ENCODE data around the gene USF1. TPM values are rescaled to one million over a fixed set of nuclear protein-coding genes. Genes with fewer than 3 reads are reported as not detected.

Gene USF1
- total RNA-seq, 1 donor from 2014 or later = 31.7 TPM

DNA sequence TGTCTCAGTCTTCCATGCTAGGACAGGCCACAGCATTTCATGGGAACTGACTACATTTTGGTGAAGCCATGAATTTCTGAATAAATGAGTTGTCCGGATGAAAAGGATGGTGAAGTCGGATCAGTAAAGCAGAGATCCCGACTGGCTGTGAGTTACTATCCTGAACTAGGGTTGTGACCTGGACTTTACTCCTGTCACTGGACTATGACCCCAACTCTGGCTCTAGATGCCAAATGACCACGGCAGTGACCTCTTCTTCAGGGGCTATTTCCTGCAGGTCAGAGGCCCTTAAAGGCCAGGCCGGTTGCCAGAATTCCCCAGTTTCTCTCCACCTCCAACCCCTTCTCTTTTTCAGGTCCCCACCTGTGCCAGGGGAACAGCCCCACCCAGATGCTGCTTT lies 45.3 kb upstream of the USF1 start:
- no peak overlapping the region for H3K27ac ChIP-seq (replicated peaks)
- intact Hi-C loops (cut with micrococcal nuclease) = no loop called here
- H3K36me3 ChIP-seq = no peaks in the 10 kb centered on the region
- H3K4me1 ChIP-seq = peaks cover 2% of the 10 kb centered on the region
- no peaks in the 10 kb centered on the region for H3K9me3 ChIP-seq (replicated peaks)
- no peak overlapping the region for H3K4me3 ChIP-seq
- H3K27me3 ChIP-seq (ENCODE audit: low read depth) = peaks cover 8% of the 10 kb centered on the region
- DNase-seq = no peak
- TF ChIP-seq, protein P1, sequence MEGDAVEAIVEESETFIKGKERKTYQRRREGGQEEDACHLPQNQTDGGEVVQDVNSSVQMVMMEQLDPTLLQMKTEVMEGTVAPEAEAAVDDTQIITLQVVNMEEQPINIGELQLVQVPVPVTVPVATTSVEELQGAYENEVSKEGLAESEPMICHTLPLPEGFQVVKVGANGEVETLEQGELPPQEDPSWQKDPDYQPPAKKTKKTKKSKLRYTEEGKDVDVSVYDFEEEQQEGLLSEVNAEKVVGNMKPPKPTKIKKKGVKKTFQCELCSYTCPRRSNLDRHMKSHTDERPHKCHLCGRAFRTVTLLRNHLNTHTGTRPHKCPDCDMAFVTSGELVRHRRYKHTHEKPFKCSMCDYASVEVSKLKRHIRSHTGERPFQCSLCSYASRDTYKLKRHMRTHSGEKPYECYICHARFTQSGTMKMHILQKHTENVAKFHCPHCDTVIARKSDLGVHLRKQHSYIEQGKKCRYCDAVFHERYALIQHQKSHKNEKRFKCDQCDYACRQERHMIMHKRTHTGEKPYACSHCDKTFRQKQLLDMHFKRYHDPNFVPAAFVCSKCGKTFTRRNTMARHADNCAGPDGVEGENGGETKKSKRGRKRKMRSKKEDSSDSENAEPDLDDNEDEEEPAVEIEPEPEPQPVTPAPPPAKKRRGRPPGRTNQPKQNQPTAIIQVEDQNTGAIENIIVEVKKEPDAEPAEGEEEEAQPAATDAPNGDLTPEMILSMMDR (IDR thresholded peaks at IDR 0.05; ENCODE audit: borderline replicate concordance) = no peak

DNA sequence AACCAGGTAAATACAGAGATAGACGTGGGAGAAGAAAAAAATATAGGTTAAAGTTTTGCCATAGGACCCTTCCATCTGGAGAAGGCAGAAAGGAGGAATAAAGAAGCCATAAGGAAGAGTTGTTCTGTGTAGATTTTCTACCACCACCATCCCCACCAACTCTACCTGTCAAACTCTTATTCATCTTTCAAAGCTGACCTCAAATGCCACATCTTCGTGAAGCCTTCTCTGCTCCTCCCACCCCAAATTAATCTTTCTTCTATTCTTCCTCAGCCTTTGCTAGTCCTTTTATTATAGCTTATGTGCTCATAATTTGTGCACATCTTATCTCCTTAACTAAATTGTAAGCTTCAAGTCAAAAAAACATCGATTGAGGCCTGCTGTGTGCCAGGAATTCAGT lies 44.8 kb upstream of the USF1 start:
- no peaks in the 10 kb centered on the region for H3K36me3 ChIP-seq
- TF ChIP-seq, protein P1 (IDR thresholded peaks at IDR 0.05; ENCODE audit: borderline replicate concordance) = no peak
- H3K9me3 ChIP-seq (replicated peaks) = no peaks in the 10 kb centered on the region
- no peak for DNase-seq
- intact Hi-C loops (cut with micrococcal nuclease) = no loop called here
- H3K27ac ChIP-seq (replicated peaks) = no peak overlapping the region
- no peak overlapping the region for H3K4me3 ChIP-seq
- no peaks in the 10 kb centered on the region for H3K4me1 ChIP-seq
- H3K27me3 ChIP-seq (ENCODE audit: low read depth) = peaks cover 8% of the 10 kb centered on the region

DNA sequence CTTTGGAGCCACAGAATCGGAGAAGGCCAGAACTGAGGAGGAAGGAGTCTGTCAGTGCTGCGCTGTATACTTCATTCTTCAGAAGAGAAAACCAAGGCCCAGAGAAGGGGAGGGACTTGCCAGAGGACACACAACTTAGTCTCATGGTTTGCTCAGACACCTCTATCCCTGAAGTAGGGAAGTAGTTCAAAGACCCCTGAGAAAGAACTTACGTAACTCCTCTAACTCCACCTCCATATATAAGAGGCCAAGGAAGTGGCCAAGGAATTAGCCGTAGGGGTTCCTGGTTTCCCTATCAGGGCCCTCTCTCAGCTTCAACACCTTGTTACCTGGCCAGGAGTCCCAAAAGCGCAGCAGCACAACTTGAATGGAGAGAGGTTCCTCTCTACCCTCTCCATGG lies 44.2 kb upstream of the USF1 start:
- Histone ChIP-seq H3K27me3 (ENCODE audit: low read depth) (peaks cover 8% of the 10 kb centered on the region), H3K36me3 (no peaks in the 10 kb centered on the region), H3K4me1 (no peaks in the 10 kb centered on the region), H3K27ac (replicated peaks) (no peak overlapping the region), H3K4me3 (no peak overlapping the region), H3K9me3 (replicated peaks) (no peaks in the 10 kb centered on the region)
- TF ChIP-seq, protein P1 (IDR thresholded peaks at IDR 0.05; ENCODE audit: borderline replicate concordance) = no peak
- intact Hi-C loops (cut with micrococcal nuclease) = no loop called here
- DNase-seq = no peak

DNA sequence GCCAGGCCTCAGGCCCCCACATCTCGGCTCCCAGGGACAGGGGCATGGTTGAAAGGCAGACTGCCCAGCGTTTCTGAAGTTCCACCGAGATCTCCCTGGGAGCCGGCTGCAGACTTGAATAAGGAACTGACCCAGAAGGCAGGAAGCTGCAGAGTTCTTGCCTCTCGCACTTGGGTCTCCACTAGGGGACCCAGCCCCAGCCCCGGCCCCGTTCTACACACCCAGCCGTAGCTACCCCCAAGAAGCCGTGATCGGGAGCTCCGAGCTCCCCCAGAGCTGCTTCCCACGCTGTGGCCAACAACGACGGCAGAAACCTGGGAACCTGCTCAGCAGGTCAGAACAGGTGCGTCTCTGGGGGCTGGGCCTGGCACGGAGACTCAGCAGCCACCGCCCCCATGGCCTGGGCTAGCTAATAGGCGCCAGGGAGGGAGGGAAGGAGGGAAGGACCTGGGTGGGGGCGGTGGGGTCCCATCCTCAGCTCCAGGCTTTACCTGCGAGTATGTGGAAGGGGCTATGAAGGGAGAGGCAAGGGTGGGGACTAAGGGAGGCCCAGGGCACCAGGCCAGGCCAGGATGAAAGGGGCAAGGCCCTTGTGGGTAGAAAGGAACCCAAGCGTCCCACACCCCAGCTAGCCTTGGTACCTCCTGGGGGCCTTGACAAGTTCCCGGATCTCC lies 43.6 kb upstream of the USF1 start, which contains the start of gene NECTIN4:
TSS of gene NECTIN4 (minus strand) at position 308 of the 674 bp plus-strand sequence. CDS start at position 46, 262 bp downstream.
- no peaks in the 10 kb centered on the region for H3K9me3 ChIP-seq (replicated peaks)
- TF ChIP-seq, protein P1 (IDR thresholded peaks at IDR 0.05; ENCODE audit: borderline replicate concordance) = no peak
- H3K36me3 ChIP-seq = no peaks in the 10 kb centered on the region
- peaks cover 8% of the 10 kb centered on the region for H3K27me3 ChIP-seq (ENCODE audit: low read depth)
- intact Hi-C loops (cut with micrococcal nuclease) = no loop called here
- H3K27ac ChIP-seq (replicated peaks) = no peak within 1 kb of the TSS
- no peaks in the 10 kb centered on the region for H3K4me1 ChIP-seq
- no peak for DNase-seq
- H3K4me3 ChIP-seq = no peak within 1 kb of the TSS

DNA sequence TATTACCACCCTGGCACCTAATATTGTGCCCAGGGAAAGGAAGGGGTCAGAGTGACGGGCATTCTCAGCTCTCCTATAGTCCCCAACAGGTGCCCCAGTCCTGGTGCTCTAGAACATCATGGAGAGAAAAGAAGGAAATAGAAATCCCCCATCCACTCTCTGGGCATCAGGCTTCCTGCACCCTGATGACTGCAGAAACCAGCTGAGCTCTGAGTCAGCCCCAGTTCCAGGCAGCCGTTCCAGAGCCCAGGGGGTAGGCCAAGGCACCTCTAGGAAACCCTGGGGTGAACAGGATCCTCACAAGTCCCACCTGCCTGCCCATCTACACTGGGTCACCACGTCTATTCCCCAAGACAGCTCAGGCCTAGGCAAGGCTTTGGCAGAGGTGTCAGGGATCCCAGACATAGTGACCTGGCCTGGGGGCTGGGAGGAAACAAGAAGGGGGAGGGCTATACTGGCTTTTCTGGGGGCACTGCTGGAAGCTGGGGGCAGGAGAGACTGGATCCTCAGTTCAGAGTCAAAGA lies 42.9 kb upstream of the USF1 start:
- Histone ChIP-seq H3K36me3 (no peaks in the 10 kb centered on the region), H3K27ac (replicated peaks) (no peak overlapping the region), H3K4me3 (no peak overlapping the region), H3K4me1 (no peaks in the 10 kb centered on the region), H3K9me3 (replicated peaks) (no peaks in the 10 kb centered on the region), H3K27me3 (ENCODE audit: low read depth) (peaks cover 8% of the 10 kb centered on the region)
- DNase-seq = no peak
- TF ChIP-seq, protein P1 (IDR thresholded peaks at IDR 0.05; ENCODE audit: borderline replicate concordance) = no peak
- intact Hi-C loops (cut with micrococcal nuclease) = no loop called here

All from left ventricle myocardium inferior (tissue), 1 donor.